Chondrocyte (in vitro differentiated cells): ENCODE results near the gene PLEKHN1. TPM values are rescaled to one million over a fixed set of nuclear protein-coding genes. Genes with fewer than 3 reads are reported as not detected.

Experiments
- DNase-seq: peaks from one replicate; pipeline ENCODE4 v3.0.0; 2021; ENCODE audit warnings: mixed read lengths, low spot score
- H3K27ac Mint-ChIP-seq: one replicate; pipeline ENCODE4 v1.8.0; 2021; ENCODE audit warnings: mild to moderate bottlenecking, moderate library complexity, mixed read lengths; ENCODE audit not compliant: unreplicated experiment
- H3K27me3 Mint-ChIP-seq: 2 replicates; pipeline ENCODE4 v1.8.0; 2021; ENCODE audit warnings: low read depth, mixed read lengths
- H3K36me3 Mint-ChIP-seq: 2 replicates; pipeline ENCODE4 v1.8.0; 2021; ENCODE audit warnings: low read depth, mixed read lengths
- H3K4me1 Mint-ChIP-seq: 2 replicates; pipeline ENCODE4 v1.8.0; 2021; ENCODE audit warnings: low read depth, mild to moderate bottlenecking, mixed read lengths
- H3K4me3 Mint-ChIP-seq: one replicate; pipeline ENCODE4 v1.8.0; 2021; ENCODE audit warnings: mild to moderate bottlenecking, moderate library complexity, mixed read lengths; ENCODE audit not compliant: unreplicated experiment
- H3K9me3 Mint-ChIP-seq: 2 replicates; pipeline ENCODE4 v1.8.0; 2021; ENCODE audit warnings: low read depth, mixed read lengths
- total RNA-seq: library from RNA; stranded (reverse); gene quantifications from 3 replicates; pipeline ENCODE4 v1.2.1, GENCODE V29; 2021
- TF ChIP-seq, protein P1 (sequence below): fragments of 200-600 bp; sonication (generic); IDR thresholded peaks from 2 replicates; pipeline ENCODE4 v1.5.0; 2021; ENCODE audit warnings: antibody characterized with exemption, mild to moderate bottlenecking, moderate library complexity

PLEKHN1 gene
- total RNA-seq, 1 donor from 2014 or later = 0.17 TPM

DNA sequence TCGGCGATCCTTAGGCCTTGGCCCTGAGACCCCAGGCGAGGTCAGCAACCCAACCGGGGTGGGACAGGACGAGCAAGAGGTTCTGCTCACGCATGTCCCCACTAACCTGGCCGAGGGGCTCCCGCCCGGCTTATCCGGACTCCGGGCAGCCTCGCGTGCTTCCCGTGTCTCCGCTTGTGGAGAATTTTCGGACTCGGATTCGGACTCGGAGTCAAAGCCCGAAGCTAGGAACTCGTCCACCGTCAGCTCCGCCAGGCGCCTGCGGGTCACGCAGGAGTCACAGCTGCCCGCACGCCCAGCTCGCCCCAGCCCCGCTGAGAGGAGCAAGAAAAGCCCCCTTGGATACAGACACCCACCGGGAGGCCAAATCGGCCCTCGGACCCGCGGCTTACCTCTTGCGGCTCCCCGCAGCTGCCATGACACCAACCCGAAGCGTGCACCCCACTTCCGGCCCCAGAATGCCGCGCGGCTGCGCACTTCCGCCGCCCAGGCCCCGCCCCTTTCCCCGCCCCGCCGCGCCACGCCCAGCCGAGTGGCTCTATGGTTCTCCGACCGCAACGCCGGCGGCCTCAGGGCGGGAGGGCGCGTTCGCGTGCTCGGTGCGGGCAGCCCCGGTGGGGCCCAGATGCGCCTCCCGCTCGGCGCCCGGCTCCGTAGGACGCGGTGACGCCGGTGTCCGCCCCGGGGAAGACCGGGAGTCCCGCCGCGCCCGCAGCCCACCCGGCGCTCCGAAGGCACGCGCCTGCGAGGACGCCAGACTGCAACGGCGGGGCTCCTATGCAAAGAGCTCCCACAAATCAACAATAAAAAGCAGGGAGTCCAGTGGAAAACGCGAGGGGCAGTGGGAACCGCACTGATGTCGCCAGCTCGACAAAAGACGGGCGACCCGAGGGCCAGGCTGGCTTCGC lies 7.2 kb upstream of the PLEKHN1 start, which contains the start of gene NOC2L:
Gene NOC2L (minus strand): TSS at position 434 of the 908 bp plus-strand sequence. CDS start 16 bp downstream, at position 418.
- TF ChIP-seq, protein P1, sequence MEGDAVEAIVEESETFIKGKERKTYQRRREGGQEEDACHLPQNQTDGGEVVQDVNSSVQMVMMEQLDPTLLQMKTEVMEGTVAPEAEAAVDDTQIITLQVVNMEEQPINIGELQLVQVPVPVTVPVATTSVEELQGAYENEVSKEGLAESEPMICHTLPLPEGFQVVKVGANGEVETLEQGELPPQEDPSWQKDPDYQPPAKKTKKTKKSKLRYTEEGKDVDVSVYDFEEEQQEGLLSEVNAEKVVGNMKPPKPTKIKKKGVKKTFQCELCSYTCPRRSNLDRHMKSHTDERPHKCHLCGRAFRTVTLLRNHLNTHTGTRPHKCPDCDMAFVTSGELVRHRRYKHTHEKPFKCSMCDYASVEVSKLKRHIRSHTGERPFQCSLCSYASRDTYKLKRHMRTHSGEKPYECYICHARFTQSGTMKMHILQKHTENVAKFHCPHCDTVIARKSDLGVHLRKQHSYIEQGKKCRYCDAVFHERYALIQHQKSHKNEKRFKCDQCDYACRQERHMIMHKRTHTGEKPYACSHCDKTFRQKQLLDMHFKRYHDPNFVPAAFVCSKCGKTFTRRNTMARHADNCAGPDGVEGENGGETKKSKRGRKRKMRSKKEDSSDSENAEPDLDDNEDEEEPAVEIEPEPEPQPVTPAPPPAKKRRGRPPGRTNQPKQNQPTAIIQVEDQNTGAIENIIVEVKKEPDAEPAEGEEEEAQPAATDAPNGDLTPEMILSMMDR = no peak
- Mint-ChIP-seq H3K36me3 (peaks cover 8% of the 10 kb centered on the region), H3K4me1 (peaks cover 18% of the 10 kb centered on the region), H3K9me3 (no peaks in the 10 kb centered on the region), H3K27me3 (no peaks in the 10 kb centered on the region), H3K27ac (peak within 1 kb of the TSS; percentile 84), H3K4me3 (peak within 1 kb of the TSS; percentile 83)
- no peak for DNase-seq

DNA sequence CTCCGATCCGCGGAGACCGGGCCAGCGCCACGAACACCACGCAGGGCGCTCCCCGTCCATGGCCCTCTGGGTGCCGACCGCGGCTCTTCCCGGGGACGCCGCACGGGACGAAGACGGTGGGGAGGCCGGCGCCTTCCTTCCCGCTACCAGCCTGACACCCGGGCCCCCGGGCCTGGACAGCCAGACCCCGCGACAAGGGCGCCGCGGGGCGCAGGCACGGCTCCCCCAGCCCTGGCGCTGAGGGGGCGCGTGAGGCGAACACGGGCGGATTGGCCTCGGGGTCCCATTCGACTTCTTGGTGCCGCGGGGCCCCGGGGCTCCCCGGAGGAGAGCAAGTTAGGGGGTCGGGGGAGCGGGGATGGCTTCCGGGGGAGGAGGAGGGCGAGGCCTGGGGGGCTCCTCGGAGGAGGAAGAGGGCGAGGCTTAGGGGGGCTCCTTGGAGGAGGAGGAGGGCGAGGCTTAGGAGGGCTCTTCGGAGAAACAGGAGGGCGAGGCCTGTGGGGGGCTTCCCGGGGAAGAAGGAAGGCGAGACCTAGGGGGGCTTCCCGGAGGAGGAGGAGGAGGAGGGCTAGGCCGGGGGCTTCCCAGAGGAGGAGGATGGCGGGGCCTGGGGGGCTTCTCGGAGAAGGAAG lies 6.4 kb upstream of the PLEKHN1 start:
- Mint-ChIP-seq H3K36me3 (peaks cover 8% of the 10 kb centered on the region), H3K9me3 (no peaks in the 10 kb centered on the region), H3K27me3 (no peaks in the 10 kb centered on the region), H3K27ac (peak overlapping the region; percentile 49), H3K4me1 (peaks cover 18% of the 10 kb centered on the region), H3K4me3 (peak overlapping the region; percentile 67)
- TF ChIP-seq, protein P1 = no peak
- DNase-seq = no peak

DNA sequence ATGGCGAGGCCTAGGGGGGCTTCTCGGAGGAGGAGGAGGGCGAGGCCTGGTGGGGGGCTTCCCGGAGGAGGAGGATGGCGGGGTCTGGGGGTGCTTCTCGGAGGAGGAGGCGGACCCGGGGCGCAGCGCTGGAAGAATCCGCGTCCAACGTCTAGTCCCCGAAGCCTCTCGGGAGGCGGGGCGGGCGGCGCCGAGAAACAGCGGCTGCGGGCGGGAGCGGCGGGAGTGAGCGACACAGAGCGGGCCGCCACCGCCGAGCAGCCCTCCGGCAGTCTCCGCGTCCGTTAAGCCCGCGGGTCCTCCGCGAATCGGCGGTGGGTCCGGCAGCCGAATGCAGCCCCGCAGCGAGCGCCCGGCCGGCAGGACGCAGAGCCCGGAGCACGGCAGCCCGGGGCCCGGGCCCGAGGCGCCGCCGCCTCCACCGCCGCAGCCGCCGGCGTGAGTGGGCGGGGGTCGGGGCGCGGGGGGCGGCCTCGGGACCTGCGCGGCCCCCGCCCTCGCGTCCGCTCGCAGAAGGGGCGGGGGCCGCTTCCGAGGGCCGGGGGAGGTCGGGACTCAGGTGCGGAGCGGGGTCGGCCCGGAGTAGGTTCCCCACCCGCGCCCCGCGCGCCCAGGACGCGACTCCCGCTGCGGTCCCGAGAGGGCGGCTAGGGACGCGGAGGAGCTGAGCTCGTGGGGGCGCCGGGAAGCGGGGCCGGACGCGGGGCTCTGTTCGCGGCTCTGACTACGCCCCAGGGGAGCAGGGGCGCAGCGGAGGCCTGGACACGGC lies 5.7 kb upstream of the PLEKHN1 start, which contains the start of gene KLHL17:
Gene KLHL17 (plus strand): TSS at position 222 of the 769 bp plus-strand sequence. CDS start 110 bp downstream, at position 332.
- TF ChIP-seq, protein P1 = no peak

DNA sequence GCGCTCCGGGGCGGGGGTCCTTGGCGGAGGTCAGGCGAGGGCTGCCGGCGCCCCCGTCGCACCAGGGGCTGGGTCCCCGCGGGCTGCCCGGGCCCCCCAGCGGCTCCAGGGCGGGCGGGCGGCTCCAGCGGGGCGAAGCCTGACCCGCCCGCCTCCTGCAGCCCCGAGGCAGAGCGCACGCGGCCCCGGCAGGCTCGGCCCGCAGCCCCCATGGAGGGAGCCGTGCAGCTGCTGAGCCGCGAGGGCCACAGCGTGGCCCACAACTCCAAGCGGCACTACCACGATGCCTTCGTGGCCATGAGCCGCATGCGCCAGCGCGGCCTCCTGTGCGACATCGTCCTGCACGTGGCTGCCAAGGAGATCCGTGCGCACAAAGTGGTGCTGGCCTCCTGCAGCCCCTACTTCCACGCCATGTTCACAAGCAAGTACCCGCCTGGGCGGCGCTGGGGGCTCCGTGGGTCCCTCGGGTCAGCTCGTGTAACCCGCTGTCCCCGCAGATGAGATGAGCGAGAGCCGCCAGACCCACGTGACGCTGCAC lies 5.1 kb upstream of the PLEKHN1 start:
- H3K27ac Mint-ChIP-seq = no peak overlapping the region
- no peaks in the 10 kb centered on the region for H3K27me3 Mint-ChIP-seq
- no peaks in the 10 kb centered on the region for H3K9me3 Mint-ChIP-seq
- H3K4me1 Mint-ChIP-seq = peaks cover 18% of the 10 kb centered on the region
- DNase-seq = no peak
- TF ChIP-seq, protein P1 = no peak
- peaks cover 2% of the 10 kb centered on the region for H3K36me3 Mint-ChIP-seq
- peak overlapping the region; percentile 36 for H3K4me3 Mint-ChIP-seq

More for the DNA sequence above, 5.7 kb upstream of the PLEKHN1 start, which contains the start of gene KLHL17:
- H3K4me3 Mint-ChIP-seq = peak within 1 kb of the TSS; percentile 67
- DNase-seq = no peak
- peaks cover 4% of the 10 kb centered on the region for H3K36me3 Mint-ChIP-seq
- H3K9me3 Mint-ChIP-seq = no peaks in the 10 kb centered on the region
- peak within 1 kb of the TSS; percentile 49 for H3K27ac Mint-ChIP-seq
- H3K4me1 Mint-ChIP-seq = peaks cover 18% of the 10 kb centered on the region
- no peaks in the 10 kb centered on the region for H3K27me3 Mint-ChIP-seq
